H1 (cell line): ENCODE measurements around the gene NIPAL4.

Source experiments
- CHD1 ChIP-seq: IDR thresholded peaks from 2 replicates; pipeline ENCODE4 v1.6.1; 2012; ENCODE audit warnings: low read depth, low read length, improper control_type of control experiment
- CREB1 ChIP-seq: IDR thresholded peaks from 2 replicates; pipeline ENCODE4 v1.6.1; 2012; ENCODE audit warnings: inconsistent platforms
- GABPA ChIP-seq: IDR thresholded peaks from 2 replicates; pipeline ENCODE4 v1.6.1; 2011; ENCODE audit warnings: mild to moderate bottlenecking, low read length, moderate library complexity, borderline replicate concordance; ENCODE audit not compliant: insufficient read depth
- NANOG ChIP-seq: IDR thresholded peaks from 2 replicates; pipeline ENCODE4 v1.6.1; 2011; ENCODE audit warnings: low read length, low read depth, mild to moderate bottlenecking, inconsistent platforms; ENCODE audit not compliant: insufficient read depth, poor library complexity, severe bottlenecking
- POLR2AphosphoS5 ChIP-seq: IDR thresholded peaks from 2 replicates; pipeline ENCODE4 v1.6.1; 2011; ENCODE audit warnings: low read depth, low read length
- RFX5 ChIP-seq: IDR thresholded peaks from 2 replicates; pipeline ENCODE4 v1.6.1; 2011; ENCODE audit warnings: low read depth, low read length, improper control_type of control experiment, borderline replicate concordance
- SIX5 ChIP-seq: IDR thresholded peaks from 2 replicates; pipeline ENCODE4 v1.6.1; 2011; ENCODE audit warnings: mild to moderate bottlenecking, low read depth, low read length
- SUZ12 ChIP-seq: fragments of 200-600 bp; sonication (generic); IDR thresholded peaks from 2 replicates; pipeline ENCODE4 v1.6.1; 2012; ENCODE audit warnings: mild to moderate bottlenecking, inconsistent platforms, low read length, moderate library complexity, mixed read lengths
- TBP ChIP-seq: IDR thresholded peaks from 2 replicates; pipeline ENCODE4 v1.6.1; 2011; ENCODE audit warnings: low read depth, low read length, improper control_type of control experiment
- TCF12 ChIP-seq: IDR thresholded peaks from 2 replicates; pipeline ENCODE4 v1.6.1; 2011; ENCODE audit warnings: low read depth, mild to moderate bottlenecking, low read length
- YY1 ChIP-seq: IDR thresholded peaks from 2 replicates; pipeline ENCODE4 v1.6.1; 2011; ENCODE audit warnings: low read depth, mild to moderate bottlenecking, low read length
- TF ChIP-seq, protein P1 (sequence below), 3 experiments: IDR thresholded peaks; 1 replicate in 2 of 3; 2 replicates in 1 of 3; pipeline versions ENCODE4 v1.5.1 to v1.6.1; 2011; ENCODE audit warnings: low read length in 3 of 3, mild to moderate bottlenecking in 3 of 3, inconsistent platforms in 2 of 3, low read depth in 1 of 3, moderate library complexity in 1 of 3; ENCODE audit not compliant: insufficient read depth in 1 of 3; ENCODE audit errors: control extremely low read depth in 1 of 3
- TF ChIP-seq, protein P2 (sequence below): IDR thresholded peaks from 2 replicates; pipeline ENCODE4 v1.6.1; 2011; ENCODE audit warnings: low read length, improper control_type of control experiment

DNA sequence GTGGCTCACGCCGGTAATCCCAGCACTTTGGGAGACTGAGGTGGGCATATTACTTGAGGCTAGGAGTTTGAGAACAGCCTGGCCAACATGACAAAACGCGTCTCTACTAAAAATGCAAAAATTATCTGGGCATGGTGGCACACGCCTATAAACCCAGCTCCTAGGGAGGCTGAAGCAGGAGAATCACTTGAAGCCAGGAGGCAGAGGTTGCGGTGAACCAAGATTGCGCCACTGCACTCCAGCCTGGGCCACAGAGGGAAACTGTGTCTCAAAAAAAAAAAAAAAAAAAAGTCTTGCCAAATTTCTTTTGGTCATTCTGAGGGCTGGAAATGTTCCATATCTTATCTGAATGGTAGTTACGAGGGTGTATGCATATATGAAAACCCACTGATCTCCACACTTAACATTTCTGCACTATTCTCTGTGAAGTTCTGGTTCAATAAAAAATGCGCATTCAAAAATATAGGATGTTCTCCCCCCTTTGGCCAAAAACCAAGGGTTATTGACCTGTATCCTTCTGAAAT, 13.5 kb upstream of the NIPAL4 start:
- TF ChIP-seq RFX5 (no peak), GABPA (no peak), CREB1 (no peak), NANOG (no peak), TCF12 (no peak), YY1 (no peak), SIX5 (no peak), CHD1 (no peak), SUZ12 (no peak), TBP (no peak), POLR2AphosphoS5 (no peak)
- TF ChIP-seq, protein P1, sequence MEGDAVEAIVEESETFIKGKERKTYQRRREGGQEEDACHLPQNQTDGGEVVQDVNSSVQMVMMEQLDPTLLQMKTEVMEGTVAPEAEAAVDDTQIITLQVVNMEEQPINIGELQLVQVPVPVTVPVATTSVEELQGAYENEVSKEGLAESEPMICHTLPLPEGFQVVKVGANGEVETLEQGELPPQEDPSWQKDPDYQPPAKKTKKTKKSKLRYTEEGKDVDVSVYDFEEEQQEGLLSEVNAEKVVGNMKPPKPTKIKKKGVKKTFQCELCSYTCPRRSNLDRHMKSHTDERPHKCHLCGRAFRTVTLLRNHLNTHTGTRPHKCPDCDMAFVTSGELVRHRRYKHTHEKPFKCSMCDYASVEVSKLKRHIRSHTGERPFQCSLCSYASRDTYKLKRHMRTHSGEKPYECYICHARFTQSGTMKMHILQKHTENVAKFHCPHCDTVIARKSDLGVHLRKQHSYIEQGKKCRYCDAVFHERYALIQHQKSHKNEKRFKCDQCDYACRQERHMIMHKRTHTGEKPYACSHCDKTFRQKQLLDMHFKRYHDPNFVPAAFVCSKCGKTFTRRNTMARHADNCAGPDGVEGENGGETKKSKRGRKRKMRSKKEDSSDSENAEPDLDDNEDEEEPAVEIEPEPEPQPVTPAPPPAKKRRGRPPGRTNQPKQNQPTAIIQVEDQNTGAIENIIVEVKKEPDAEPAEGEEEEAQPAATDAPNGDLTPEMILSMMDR (IDR thresholded peaks at IDR 0.05; ENCODE audit: control extremely low read depth in 1 of 3, insufficient read depth in 1 of 3, low read depth in 1 of 3, low read length in 3 of 3): no peak
- TF ChIP-seq, protein P2, sequence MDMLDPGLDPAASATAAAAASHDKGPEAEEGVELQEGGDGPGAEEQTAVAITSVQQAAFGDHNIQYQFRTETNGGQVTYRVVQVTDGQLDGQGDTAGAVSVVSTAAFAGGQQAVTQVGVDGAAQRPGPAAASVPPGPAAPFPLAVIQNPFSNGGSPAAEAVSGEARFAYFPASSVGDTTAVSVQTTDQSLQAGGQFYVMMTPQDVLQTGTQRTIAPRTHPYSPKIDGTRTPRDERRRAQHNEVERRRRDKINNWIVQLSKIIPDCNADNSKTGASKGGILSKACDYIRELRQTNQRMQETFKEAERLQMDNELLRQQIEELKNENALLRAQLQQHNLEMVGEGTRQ: no peak
